Sigmoid colon (tissue), 7 donors: ENCODE results near the gene ZIM2. TPM values are rescaled to one million over a fixed set of nuclear protein-coding genes. Genes with fewer than 3 reads are reported as not detected.

Source experiments
- DNase-seq: peaks from one replicate; pipeline ENCODE4 v3.0.0-alpha.2; 2019
- H3K27ac ChIP-seq, 4 donors: fragments of 200-600 bp; sonication (generic); one replicate each; pipeline ENCODE4 v1.5.1; 2016 to 2019; ENCODE audit warnings: mild to moderate bottlenecking in 1 of 4
- H3K27me3 ChIP-seq, 3 donors: fragments of 200-600 bp; sonication (generic); one replicate each; pipeline ENCODE4 v1.5.1; 2019; ENCODE audit warnings: mild to moderate bottlenecking in 1 of 3
- H3K36me3 ChIP-seq, 4 donors: fragments of 200-600 bp; sonication (generic); one replicate each; pipeline ENCODE4 v1.5.1; 2016 to 2019
- H3K4me1 ChIP-seq, 4 donors: fragments of 200-600 bp; sonication (generic); one replicate each; pipeline ENCODE4 v1.5.1; 2017 to 2019
- H3K4me3 ChIP-seq, 4 donors: fragments of 200-600 bp; sonication (generic); one replicate each; pipeline ENCODE4 v1.5.1; 2017 to 2019; ENCODE audit warnings: mild to moderate bottlenecking in 2 of 4, moderate library complexity in 1 of 4
- H3K9me3 ChIP-seq, 4 donors: fragments of 200-600 bp in 3 of 4; sonication (generic) in 3 of 4; one replicate each; pipeline versions ENCODE4 v1.5.1 to v1.6.1; 2013 to 2019
- EP300 ChIP-seq, 4 donors: sonication (generic); formaldehyde crosslinking; IDR thresholded peaks; one replicate each; pipeline ENCODE4 v1.6.1; 2017; ENCODE audit warnings: antibody characterized with exemption in 4 of 4
- POLR2A ChIP-seq, 2 donors: fragments of 450-650 bp; IDR thresholded peaks; one replicate each; pipeline ENCODE4 v1.6.1; 2016; ENCODE audit warnings: antibody characterized with exemption in 2 of 2, mild to moderate bottlenecking in 2 of 2, moderate library complexity in 2 of 2
- POLR2AphosphoS5 ChIP-seq, 4 donors: sonication (generic); formaldehyde crosslinking; IDR thresholded peaks; one replicate each; pipeline ENCODE4 v1.6.1; 2017; ENCODE audit warnings: antibody characterized with exemption in 4 of 4
- WGBS, 2 donors: extraction: QIAGEN DNeasy Blood & Tissue Kit; methylation state at CpG; one replicate each; pipeline ENCODE4 v1.1.7; 2013; 5-methylcytosine and 5-hydroxymethylcytosine counted together
- intact Hi-C: fragments of 100-400 bp; cut with DNase I; formaldehyde crosslinking; loops from one replicate; pipeline ENCODE4 v1.15.1; 2023
- polyA plus RNA-seq, 3 donors: library from polyadenylated mRNA; stranded (reverse); fragments of 200-250 nt; gene quantifications; one replicate each; pipeline ENCODE4 v1.2.3, GENCODE V29; 2013
- total RNA-seq, 4 donors: library from RNA; depleted of rRNA; stranded (reverse); fragments of >200 nt; gene quantifications; one replicate each; pipeline ENCODE4 v1.1.0, GENCODE V29; 2016
- TF ChIP-seq, protein P1 (sequence below), 4 experiments: fragments of 450-650 bp in 3 of 4; fragments of 200-600 bp in 1 of 4; IDR thresholded peaks; one replicate each; pipeline ENCODE4 v1.5.1; 2016 to 2019; ENCODE audit warnings: antibody characterized with exemption in 4 of 4, mild to moderate bottlenecking in 3 of 4, moderate library complexity in 2 of 4
- donor health status: healthy with polysubstance abuse.
- donor health status: Bipolar disorder and iron deficiency.
- donor health status: healthy.

The ZIM2 gene
- total and polyA plus RNA-seq, 7 donors: 0.09 to 1.6 (median 0.83) TPM; not detected in 2

DNA sequence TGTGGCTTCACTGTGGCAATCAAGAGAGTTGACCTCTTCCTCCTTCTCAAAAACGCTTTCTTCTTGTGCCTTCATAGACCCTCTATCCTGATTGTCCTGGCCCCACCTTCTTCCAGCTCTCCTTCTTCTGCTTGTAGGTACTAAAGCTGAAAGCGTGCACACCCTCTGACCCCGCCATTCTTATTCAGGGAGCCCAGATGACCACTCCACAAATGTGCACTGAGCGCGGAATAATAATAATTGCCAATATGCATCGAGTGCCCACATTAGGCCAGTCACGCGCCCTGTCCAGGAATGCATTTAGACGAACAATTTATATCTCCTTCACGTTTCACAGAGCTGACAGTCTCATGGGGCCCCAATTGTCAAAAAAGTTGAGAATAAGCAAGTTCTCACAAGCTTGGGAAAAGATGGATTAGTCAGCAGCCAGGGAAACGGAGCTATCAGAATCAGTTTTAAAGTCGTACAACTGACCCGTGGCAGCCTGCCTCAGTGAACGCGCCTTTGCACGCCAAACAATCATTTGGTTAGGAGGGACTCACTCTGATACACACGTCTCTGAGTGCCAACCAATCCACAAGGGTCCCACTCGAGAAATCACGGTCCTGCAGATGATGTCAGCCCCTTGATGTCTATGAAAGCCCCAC, 36.7 kb upstream of the ZIM2 start:
- H3K4me1 ChIP-seq: no peaks in the 10 kb centered on the region
- H3K27me3 ChIP-seq: no peaks in the 10 kb centered on the region
- DNase-seq: no peak
- whole genome bisulfite sequencing, 2 donors: 85 to 88% methylated on average over 19 of the region's 19 CpGs
- no peaks in the 10 kb centered on the region for H3K36me3 ChIP-seq
- no peak overlapping the region for H3K4me3 ChIP-seq
- TF ChIP-seq EP300 (IDR thresholded peaks at IDR 0.05) (no peak), POLR2AphosphoS5 (IDR thresholded peaks at IDR 0.05) (no peak)
- no peak overlapping the region for H3K27ac ChIP-seq
- H3K9me3 ChIP-seq: peaks cover 0 to 16% (median 8%) of the 10 kb centered on the region in 4 donors
- intact Hi-C loops: no loop called here

DNA sequence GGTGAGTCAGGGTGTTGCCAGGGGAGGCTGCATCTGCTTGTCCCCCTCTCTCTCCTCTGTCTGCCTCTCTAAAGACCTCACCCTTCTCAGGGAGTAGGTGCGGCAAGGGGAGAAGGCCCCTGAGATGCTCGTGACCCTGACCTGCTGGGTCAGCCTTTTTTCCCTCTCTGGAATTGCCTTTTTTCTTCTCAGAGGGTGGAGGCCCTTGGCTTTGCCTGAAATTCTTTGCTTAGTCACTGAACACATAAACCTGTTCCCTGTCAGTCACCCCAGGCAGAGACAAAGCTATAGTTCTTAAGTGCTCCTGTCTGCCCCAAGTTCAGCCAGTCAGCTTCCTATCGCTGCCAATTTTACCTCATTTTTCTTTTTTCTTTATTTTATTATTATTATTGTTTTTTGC, 35.2 kb upstream of the ZIM2 start:
- no peak for DNase-seq
- no peaks in the 10 kb centered on the region for H3K36me3 ChIP-seq
- WGBS, 2 donors: 48 to 67% methylated on average over 3 of the region's 3 CpGs
- no peaks in the 10 kb centered on the region for H3K27me3 ChIP-seq
- H3K27ac ChIP-seq: no peak overlapping the region
- H3K9me3 ChIP-seq: peaks cover 0 to 13% (median 8%) of the 10 kb centered on the region in 4 donors
- intact Hi-C loops: no loop called here
- no peak overlapping the region for H3K4me3 ChIP-seq
- no peak for TF ChIP-seq POLR2A (IDR thresholded peaks at IDR 0.05)
- TF ChIP-seq EP300 (IDR thresholded peaks at IDR 0.05): no peak
- TF ChIP-seq, protein P1, sequence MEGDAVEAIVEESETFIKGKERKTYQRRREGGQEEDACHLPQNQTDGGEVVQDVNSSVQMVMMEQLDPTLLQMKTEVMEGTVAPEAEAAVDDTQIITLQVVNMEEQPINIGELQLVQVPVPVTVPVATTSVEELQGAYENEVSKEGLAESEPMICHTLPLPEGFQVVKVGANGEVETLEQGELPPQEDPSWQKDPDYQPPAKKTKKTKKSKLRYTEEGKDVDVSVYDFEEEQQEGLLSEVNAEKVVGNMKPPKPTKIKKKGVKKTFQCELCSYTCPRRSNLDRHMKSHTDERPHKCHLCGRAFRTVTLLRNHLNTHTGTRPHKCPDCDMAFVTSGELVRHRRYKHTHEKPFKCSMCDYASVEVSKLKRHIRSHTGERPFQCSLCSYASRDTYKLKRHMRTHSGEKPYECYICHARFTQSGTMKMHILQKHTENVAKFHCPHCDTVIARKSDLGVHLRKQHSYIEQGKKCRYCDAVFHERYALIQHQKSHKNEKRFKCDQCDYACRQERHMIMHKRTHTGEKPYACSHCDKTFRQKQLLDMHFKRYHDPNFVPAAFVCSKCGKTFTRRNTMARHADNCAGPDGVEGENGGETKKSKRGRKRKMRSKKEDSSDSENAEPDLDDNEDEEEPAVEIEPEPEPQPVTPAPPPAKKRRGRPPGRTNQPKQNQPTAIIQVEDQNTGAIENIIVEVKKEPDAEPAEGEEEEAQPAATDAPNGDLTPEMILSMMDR (IDR thresholded peaks at IDR 0.05): no peak
- no peaks in the 10 kb centered on the region for H3K4me1 ChIP-seq

DNA sequence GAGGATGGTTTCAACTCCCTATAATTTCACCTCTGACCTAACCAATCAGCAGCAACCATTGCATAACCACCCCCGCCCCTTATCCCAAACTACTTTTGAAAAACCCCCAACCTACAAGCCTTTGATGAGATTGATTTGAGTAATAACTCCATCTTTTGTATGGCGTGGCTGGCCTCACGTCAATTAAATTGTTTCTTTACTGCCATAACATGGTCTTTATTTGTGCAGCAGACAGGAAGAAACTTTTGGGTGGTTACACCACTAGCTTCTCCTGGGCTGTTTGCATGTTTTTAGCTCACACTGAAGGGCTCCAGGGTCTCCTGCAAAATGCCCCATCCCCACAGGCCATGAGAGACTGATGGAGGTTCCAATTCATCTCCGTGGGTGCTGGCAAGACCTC, 34.0 kb upstream of the ZIM2 start:
- Histone ChIP-seq H3K27ac (no peak overlapping the region), H3K36me3 (no peaks in the 10 kb centered on the region), H3K27me3 (no peaks in the 10 kb centered on the region), H3K4me3 (no peak overlapping the region), H3K4me1 (no peaks in the 10 kb centered on the region), H3K9me3 (peaks cover 0 to 13% (median 8%) of the 10 kb centered on the region in 4 donors)
- 87% methylated on average over 4 of the region's 4 CpGs for WGBS, 2 donors
- no peak for DNase-seq
- TF ChIP-seq EP300 (IDR thresholded peaks at IDR 0.05): no peak
- no peak for TF ChIP-seq POLR2A (IDR thresholded peaks at IDR 0.05)
- no peak for TF ChIP-seq POLR2AphosphoS5 (IDR thresholded peaks at IDR 0.05)
- TF ChIP-seq, protein P1 (IDR thresholded peaks at IDR 0.05): no peak
- intact Hi-C loops: no loop called here

DNA sequence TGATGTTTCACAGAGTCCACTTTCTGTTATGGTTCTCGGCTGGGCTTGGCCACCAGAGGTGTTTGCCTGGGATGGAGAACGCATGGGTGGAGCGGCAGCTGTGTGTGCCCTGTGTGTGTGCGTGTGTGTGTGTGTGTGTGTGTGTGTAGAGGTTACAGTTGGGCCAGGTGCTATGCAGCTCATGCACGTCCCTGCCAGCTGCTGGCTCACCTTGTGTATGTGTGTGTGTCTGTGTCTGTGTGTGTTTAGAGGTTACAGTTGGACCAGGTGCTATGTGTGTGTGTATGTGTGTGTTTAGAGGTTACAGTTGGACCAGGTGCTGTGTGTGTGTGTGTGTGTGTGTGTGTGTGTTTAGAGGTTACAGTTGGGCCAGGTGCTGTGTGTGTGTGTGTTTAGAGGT, 33.0 kb upstream of the ZIM2 start:
- TF ChIP-seq, protein P1 (IDR thresholded peaks at IDR 0.05): no peak
- TF ChIP-seq POLR2AphosphoS5 (IDR thresholded peaks at IDR 0.05) (no peak), POLR2A (IDR thresholded peaks at IDR 0.05) (no peak), EP300 (IDR thresholded peaks at IDR 0.05) (no peak)
- WGBS, 2 donors: 78 to 83% methylated on average over 5 of the region's 5 CpGs
- Histone ChIP-seq H3K27me3 (no peaks in the 10 kb centered on the region), H3K4me1 (no peaks in the 10 kb centered on the region), H3K9me3 (peaks cover 0 to 13% (median 8%) of the 10 kb centered on the region in 4 donors), H3K27ac (no peak overlapping the region), H3K36me3 (no peaks in the 10 kb centered on the region), H3K4me3 (no peak overlapping the region)
- DNase-seq: peak; percentile 68
- intact Hi-C loops: no loop called here

DNA sequence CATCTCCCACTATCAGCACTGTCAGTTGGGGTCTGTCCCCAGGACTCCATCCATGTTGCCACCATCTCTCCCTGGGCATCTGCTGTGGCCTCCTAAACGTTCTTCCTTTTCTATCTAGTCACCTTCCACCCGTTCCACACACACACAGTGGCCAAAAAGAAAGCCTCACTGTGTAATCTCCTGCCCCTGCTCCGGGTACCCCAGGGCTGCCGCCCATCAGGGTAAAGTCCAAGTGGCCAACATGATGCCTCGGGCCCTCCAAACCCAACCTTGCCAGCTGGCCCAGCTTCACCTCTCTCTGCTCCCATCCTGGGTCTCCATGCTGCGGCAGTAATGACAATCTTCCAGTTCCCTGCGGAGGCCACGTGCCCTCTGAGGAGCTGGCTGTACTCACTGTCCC, 29.4 kb upstream of the ZIM2 start:
- H3K4me1 ChIP-seq: no peaks in the 10 kb centered on the region
- no peak overlapping the region for H3K27ac ChIP-seq
- no peaks in the 10 kb centered on the region for H3K27me3 ChIP-seq
- H3K9me3 ChIP-seq: peaks cover 0 to 7% (median 6%) of the 10 kb centered on the region in 4 donors
- no peak for TF ChIP-seq EP300 (IDR thresholded peaks at IDR 0.05)
- TF ChIP-seq, protein P1 (IDR thresholded peaks at IDR 0.05): no peak
- no peak for TF ChIP-seq POLR2AphosphoS5 (IDR thresholded peaks at IDR 0.05)
- TF ChIP-seq POLR2A (IDR thresholded peaks at IDR 0.05): no peak
- H3K36me3 ChIP-seq: no peaks in the 10 kb centered on the region
- no peak for DNase-seq
- intact Hi-C loops: no loop called here
- H3K4me3 ChIP-seq: no peak overlapping the region
- WGBS, 2 donors: 79 to 86% methylated on average over 8 of the region's 8 CpGs
